Right lobe of liver (tissue), 4 donors: ENCODE results near the gene KIAA0825.

Experiments
- CTCF ChIP-seq, 4 donors: fragments of 200-600 bp in 3 of 4; fragments of 450-650 bp in 1 of 4; IDR thresholded peaks; one replicate each; pipeline versions ENCODE4 v1.5.1 to v1.8.0; 2016 to 2022; ENCODE audit warnings: antibody characterized with exemption in 4 of 4, mild to moderate bottlenecking in 2 of 4
- POLR2A ChIP-seq: fragments of 450-650 bp; IDR thresholded peaks from one replicate; pipeline ENCODE4 v1.6.1; 2017; ENCODE audit warnings: antibody characterized with exemption, mild to moderate bottlenecking
- donor health status: DM: no; HTN: no; CAD: no.
- donor health status: DM: no; HTN: no; CAD: no.
- donor health status: DM: no; HTN: yes; CAD: no.

GRCh38 chr5:94402096-94402495 is 216.3 kb downstream of the KIAA0825 start:
- TF ChIP-seq CTCF (IDR thresholded peaks at IDR 0.05) (no peak), POLR2A (no peak)
